Sigmoid colon (tissue), 4 donors: Measurements from ENCODE around the gene DNAJB12.

ENCODE experiments used
- CTCF ChIP-seq, 4 experiments: fragments of 450-650 bp in 3 of 4; fragments of 200-600 bp in 1 of 4; IDR thresholded peaks; one replicate each; pipeline ENCODE4 v1.5.1; 2016 to 2019; ENCODE audit warnings: antibody characterized with exemption in 4 of 4, mild to moderate bottlenecking in 3 of 4, moderate library complexity in 2 of 4
- EP300 ChIP-seq, 4 donors: sonication (generic); formaldehyde crosslinking; IDR thresholded peaks; one replicate each; pipeline ENCODE4 v1.6.1; 2017; ENCODE audit warnings: antibody characterized with exemption in 4 of 4
- POLR2A ChIP-seq, 2 donors: fragments of 450-650 bp; IDR thresholded peaks; one replicate each; pipeline ENCODE4 v1.6.1; 2016; ENCODE audit warnings: antibody characterized with exemption in 2 of 2, mild to moderate bottlenecking in 2 of 2, moderate library complexity in 2 of 2
- POLR2AphosphoS5 ChIP-seq, 4 donors: sonication (generic); formaldehyde crosslinking; IDR thresholded peaks; one replicate each; pipeline ENCODE4 v1.6.1; 2017; ENCODE audit warnings: antibody characterized with exemption in 4 of 4

GRCh38 chr10:72385724-72386123 lies 31.0 kb upstream of the DNAJB12 start:
- TF ChIP-seq POLR2A (IDR thresholded peaks at IDR 0.05), result no peak
- TF ChIP-seq CTCF (IDR thresholded peaks at IDR 0.05), result no peak
- TF ChIP-seq EP300 (IDR thresholded peaks at IDR 0.05), result no peak
- TF ChIP-seq POLR2AphosphoS5 (IDR thresholded peaks at IDR 0.05), result no peak
